Naive thymus-derived CD4-positive, alpha-beta T cell (primary cell): ENCODE data around the gene TFDP1. TPM values are rescaled to one million over a fixed set of nuclear protein-coding genes. Genes with fewer than 3 reads are reported as not detected.
"Not testable (repeated sequence)": the region's sequence is repeated elsewhere in the genome, so short reads cannot be mapped to it uniquely, and the experiment has no call there.

Experiments
- ATAC-seq: fragments of 150-1000 bp; cut with Tn5 transposase; 2 replicates; pipeline ENCODE4 v1.10.0; 2021; ENCODE audit warnings: mild to moderate bottlenecking, moderate library complexity
- CTCF ChIA-PET: fragments of 350-600 bp; sonication (Branson Sonifier 250); formaldehyde crosslinking; loops from one replicate; lab custom pipeline; 2021; ENCODE audit warnings: antibody characterized with exemption; lab: Charles Lee
- POLR2A ChIA-PET: fragments of 350-600 bp; sonication (Branson Sonifier 250); formaldehyde crosslinking; loops from one replicate; lab custom pipeline; 2021; ENCODE audit warnings: antibody characterized with exemption, inconsistent platforms; lab: Charles Lee
- DNase-seq, 9 donors: peaks; one replicate each; pipeline versions ENCODE4 v3.0.0 to v3.0.0-alpha.2; 2020 to 2022; ENCODE audit warnings: mixed read lengths in 1 of 9
- H3K27ac ChIP-seq: one replicate; pipeline ENCODE4 v1.7.0; 2013; ENCODE audit warnings: mild to moderate bottlenecking, low read depth, low read length, moderate library complexity
- H3K27me3 ChIP-seq, 2 donors: one replicate each; pipeline ENCODE4 v1.7.0; 2013; ENCODE audit warnings: low read length in 2 of 2, mild to moderate bottlenecking in 2 of 2, moderate library complexity in 2 of 2; ENCODE audit not compliant: control insufficient read depth in 2 of 2, insufficient read depth in 2 of 2
- H3K36me3 ChIP-seq, 3 experiments: 1 replicate in 2 of 3; 2 replicates in 1 of 3; pipeline ENCODE4 v1.7.0; 2013; ENCODE audit warnings: low read length in 3 of 3, mild to moderate bottlenecking in 3 of 3, moderate library complexity in 1 of 3; ENCODE audit not compliant: insufficient read depth in 3 of 3, control insufficient read depth in 2 of 3
- H3K4me1 ChIP-seq, 2 donors: one replicate each; pipeline ENCODE4 v1.7.0; 2013; ENCODE audit warnings: low read length in 2 of 2, mild to moderate bottlenecking in 2 of 2, moderate library complexity in 1 of 2; ENCODE audit not compliant: control insufficient read depth in 2 of 2, insufficient read depth in 2 of 2
- H3K4me3 ChIP-seq: 2 replicates; pipeline ENCODE4 v1.7.0; 2013; ENCODE audit warnings: mild to moderate bottlenecking, low read length
- H3K9me3 ChIP-seq, 3 experiments: 1 replicate in 2 of 3; 2 replicates in 1 of 3; pipeline ENCODE4 v1.7.0; 2013; ENCODE audit warnings: low read length in 3 of 3; ENCODE audit not compliant: control insufficient read depth in 2 of 3
- H3K27ac Mint-ChIP-seq, 9 donors: one replicate each; pipeline ENCODE4 v1.8.0; 2020 to 2022; ENCODE audit warnings: mixed read lengths in 9 of 9, mild to moderate bottlenecking in 8 of 9, moderate library complexity in 5 of 9, inconsistent platforms in 2 of 9
- H3K27me3 Mint-ChIP-seq, 5 donors: one replicate each; pipeline ENCODE4 v1.8.0; 2021 to 2022; ENCODE audit warnings: mixed read lengths in 5 of 5, mild to moderate bottlenecking in 1 of 5
- H3K36me3 Mint-ChIP-seq, 5 donors: one replicate each; pipeline ENCODE4 v1.8.0; 2020 to 2022; ENCODE audit warnings: mixed read lengths in 5 of 5, mild to moderate bottlenecking in 3 of 5, inconsistent platforms in 1 of 5
- H3K4me1 Mint-ChIP-seq, 7 donors: one replicate each; pipeline ENCODE4 v1.8.0; 2020 to 2022; ENCODE audit warnings: mixed read lengths in 7 of 7, mild to moderate bottlenecking in 3 of 7, inconsistent platforms in 1 of 7
- H3K4me3 Mint-ChIP-seq, 10 donors: one replicate each; pipeline ENCODE4 v1.8.0; 2020 to 2022; ENCODE audit warnings: mild to moderate bottlenecking in 10 of 10, mixed read lengths in 10 of 10, moderate library complexity in 6 of 10, inconsistent platforms in 2 of 10
- H3K9me3 Mint-ChIP-seq, 11 donors: one replicate each; pipeline ENCODE4 v1.8.0; 2020 to 2022; ENCODE audit warnings: mixed read lengths in 11 of 11, mild to moderate bottlenecking in 4 of 11, inconsistent platforms in 1 of 11, moderate library complexity in 1 of 11
- intact Hi-C, 2 donors: fragments of 100-400 bp; cut with micrococcal nuclease; formaldehyde crosslinking; loops; one replicate each; pipeline ENCODE4 v1.15.1; 2023
- polyA plus RNA-seq, 2 donors: library from polyadenylated mRNA; unstranded; fragments of 300-500 nt; fragmentation: Illumina TruSeq; gene quantifications; one replicate each; pipeline ENCODE4 v1.2.3, GENCODE V29; 2021
- total RNA-seq, 6 experiments: library from RNA in 5 of 6; stranded (reverse) in 5 of 6; gene quantifications; 1 replicate in 5 of 6; 2 replicates in 1 of 6; pipeline ENCODE4 v1.2.3 and lab custom pipeline; 2021 to 2026

TFDP1 gene
- total and polyA plus RNA-seq, 7 experiments from 2014 or later = 21.4 to 127 (median 43.1) TPM

DNA sequence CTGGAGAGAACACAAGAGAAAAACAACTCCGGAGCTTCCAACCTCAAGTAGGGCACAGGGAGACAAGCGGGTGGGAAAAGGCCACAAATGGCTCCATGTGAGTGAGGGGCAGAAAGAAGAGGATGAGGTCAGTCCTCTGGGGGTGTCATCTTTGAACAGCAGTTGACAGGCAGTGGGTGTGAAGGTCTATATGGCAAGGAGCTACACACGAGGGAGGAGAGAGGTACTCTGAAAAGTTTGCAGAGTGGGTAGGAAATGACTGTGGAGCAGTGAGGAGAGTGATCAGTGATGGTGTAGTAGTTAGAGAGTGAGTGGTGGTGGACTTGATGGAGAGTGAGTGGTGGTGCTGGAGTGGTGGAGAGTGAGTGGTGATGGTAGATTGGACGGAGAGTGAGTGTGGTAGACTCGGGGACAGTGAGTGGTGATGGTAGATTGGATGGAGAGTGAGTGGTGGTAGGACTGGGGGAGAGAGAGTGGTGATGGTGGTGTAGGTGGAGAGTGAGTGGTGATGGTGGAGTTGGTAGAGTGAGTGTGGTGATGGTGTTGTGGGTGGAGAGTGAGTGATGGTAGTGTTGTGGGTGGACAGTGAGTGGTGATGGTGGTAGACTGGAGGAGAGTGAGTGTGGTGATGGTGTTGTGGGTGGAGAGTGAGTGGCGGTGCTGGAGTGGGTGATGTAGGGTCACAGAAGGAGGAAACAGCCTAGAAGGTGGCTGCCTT is 4.0 kb downstream of the TFDP1 start:
- Mint-ChIP-seq H3K4me1 (peaks cover 25 to 56% (median 39%) of the 10 kb centered on the region in 7 donors), H3K4me3 (peak overlapping the region in 4 of 10 donors; percentile 0 to 57 (median 28)), H3K27me3 (peaks cover 0 to 2% (median 0%) of the 10 kb centered on the region in 5 donors), H3K27ac (peak overlapping the region in 4 of 9 donors; percentile 5 to 57 (median 42)), H3K36me3 (peaks cover 0 to 31% (median 14%) of the 10 kb centered on the region in 5 donors), H3K9me3 (no peaks in the 10 kb centered on the region)
- no peak for ATAC-seq
- POLR2A ChIA-PET = interaction anchor here (0.6 kb wide), 1 partner anchor 149 kb away, joined by 8 read pairs; no protein-coding TSS in a partner anchor
- intact Hi-C loops = loop anchor here in 1 of 2 donors (10.0 kb wide), 1 partner anchor 294 kb away; the partner anchor contains the start of gene LAMP1
- no peak for DNase-seq
- H3K9me3 ChIP-seq = no peaks in the 10 kb centered on the region
- H3K36me3 ChIP-seq = peaks cover 0 to 7% (median 0%) of the 10 kb centered on the region in 3 experiments
- H3K4me1 ChIP-seq = peaks cover 18 to 21% of the 10 kb centered on the region in 2 donors
- no peaks in the 10 kb centered on the region for H3K27me3 ChIP-seq
- H3K4me3 ChIP-seq = no peak overlapping the region
- CTCF ChIA-PET = no interaction called here
- no peak overlapping the region for H3K27ac ChIP-seq

DNA sequence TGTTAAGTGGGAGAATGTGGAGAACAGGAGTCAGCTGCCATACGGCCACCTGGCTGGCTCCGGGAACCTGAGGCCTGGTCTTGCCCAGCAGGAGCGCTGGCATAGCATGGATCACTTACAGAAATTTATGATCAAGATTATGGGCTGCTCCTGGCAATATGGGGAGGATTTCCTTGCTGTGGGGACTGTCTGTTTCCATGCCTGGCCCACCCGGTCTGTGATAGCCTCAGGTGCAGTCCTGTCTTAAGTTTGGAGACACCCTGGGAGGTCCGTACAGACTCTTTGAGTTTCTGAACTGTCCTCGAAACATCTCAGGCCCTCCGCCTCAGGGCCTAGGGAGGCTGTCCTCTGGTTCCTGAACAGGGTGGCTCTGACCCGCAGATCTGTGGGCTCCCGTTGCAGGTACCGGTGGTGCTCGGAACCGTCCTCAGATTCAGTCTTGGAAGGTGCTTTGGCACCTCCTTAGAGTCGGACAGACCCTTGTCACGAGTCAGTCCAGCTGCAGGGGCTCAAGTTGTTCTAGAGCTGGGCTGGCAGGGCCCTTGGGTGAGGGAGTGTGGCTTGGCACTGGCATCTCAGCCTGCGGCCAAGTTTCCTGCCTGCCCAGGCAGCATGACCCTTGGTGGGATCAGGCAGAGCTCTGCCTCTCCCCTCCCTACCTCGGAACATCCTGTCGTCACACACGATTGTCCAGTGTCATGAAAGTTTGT is 4.9 kb downstream of the TFDP1 start:
- DNase-seq (no peak), ATAC-seq (no peak)
- H3K27me3 Mint-ChIP-seq = peaks cover 0 to under 1% (median 0%) of the 10 kb centered on the region in 5 donors
- H3K36me3 Mint-ChIP-seq = peaks cover 0 to 28% (median 14%) of the 10 kb centered on the region in 5 donors
- peaks cover 25 to 56% (median 35%) of the 10 kb centered on the region in 7 donors for H3K4me1 Mint-ChIP-seq
- H3K4me3 Mint-ChIP-seq = no peak overlapping the region
- H3K27ac Mint-ChIP-seq = peak overlapping the region in 1 of 9 donors; percentile 5
- H3K27me3 ChIP-seq = no peaks in the 10 kb centered on the region
- peaks cover 18 to 21% of the 10 kb centered on the region in 2 donors for H3K4me1 ChIP-seq
- ChIA-PET POLR2A (no interaction called here), CTCF (no interaction called here)
- H3K9me3 ChIP-seq = no peaks in the 10 kb centered on the region
- no peak overlapping the region for H3K27ac ChIP-seq
- intact Hi-C loops = loop anchor here in 1 of 2 donors (10.0 kb wide), 1 partner anchor 295 kb away; the partner anchor contains the start of gene LAMP1
- peaks cover 0 to 7% (median 0%) of the 10 kb centered on the region in 3 experiments for H3K36me3 ChIP-seq
- H3K9me3 Mint-ChIP-seq = no peaks in the 10 kb centered on the region
- H3K4me3 ChIP-seq = no peak overlapping the region

GRCh38 chr13:113589961-113590339 is 5.4 kb downstream of the TFDP1 start:
- peaks cover 0 to 7% (median 0%) of the 10 kb centered on the region in 3 experiments for H3K36me3 ChIP-seq
- Mint-ChIP-seq H3K9me3 (no peaks in the 10 kb centered on the region), H3K27me3 (no peaks in the 10 kb centered on the region), H3K4me1 (peaks cover 29 to 56% (median 38%) of the 10 kb centered on the region in 7 donors), H3K4me3 (no peak overlapping the region), H3K27ac (no peak overlapping the region), H3K36me3 (peaks cover 0 to 29% (median 17%) of the 10 kb centered on the region in 5 donors)
- intact Hi-C loops = loop anchor here in 1 of 2 donors (10.0 kb wide), 1 partner anchor 295 kb away; the partner anchor contains the start of gene LAMP1
- DNase-seq (no peak), ATAC-seq (no peak)
- peaks cover 18 to 21% of the 10 kb centered on the region in 2 donors for H3K4me1 ChIP-seq
- CTCF ChIA-PET = no interaction called here
- POLR2A ChIA-PET = no interaction called here
- H3K27ac ChIP-seq = no peak overlapping the region
- no peak overlapping the region for H3K4me3 ChIP-seq
- H3K9me3 ChIP-seq = no peaks in the 10 kb centered on the region
- no peaks in the 10 kb centered on the region for H3K27me3 ChIP-seq

GRCh38 chr13:113591750-113592149 is 7.2 kb downstream of the TFDP1 start:
- Histone ChIP-seq H3K36me3 (peaks cover 0 to 14% (median 0%) of the 10 kb centered on the region in 3 experiments), H3K4me3 (no peak overlapping the region), H3K27ac (no peak overlapping the region), H3K4me1 (peaks cover 5 to 12% of the 10 kb centered on the region in 2 donors), H3K27me3 (no peaks in the 10 kb centered on the region), H3K9me3 (no peaks in the 10 kb centered on the region)
- H3K27me3 Mint-ChIP-seq = no peaks in the 10 kb centered on the region
- ATAC-seq = no peak
- CTCF ChIA-PET = no interaction called here
- DNase-seq = no peak
- intact Hi-C loops = no loop called here
- peak overlapping the region in 3 of 9 donors; percentile 17 to 38 (median 38) for H3K27ac Mint-ChIP-seq
- H3K9me3 Mint-ChIP-seq = no peaks in the 10 kb centered on the region
- peaks cover 22 to 42% (median 27%) of the 10 kb centered on the region in 7 donors for H3K4me1 Mint-ChIP-seq
- H3K36me3 Mint-ChIP-seq = peaks cover 0 to 40% (median 22%) of the 10 kb centered on the region in 5 donors
- no peak overlapping the region for H3K4me3 Mint-ChIP-seq
- POLR2A ChIA-PET = no interaction called here

GRCh38 chr13:113592571-113592970 is 8.0 kb downstream of the TFDP1 start:
- Mint-ChIP-seq H3K27me3 (no peaks in the 10 kb centered on the region), H3K9me3 (no peaks in the 10 kb centered on the region), H3K4me3 (no peak overlapping the region), H3K27ac (peak overlapping the region in 1 of 9 donors; percentile 17), H3K36me3 (peaks cover 0 to 48% (median 22%) of the 10 kb centered on the region in 5 donors), H3K4me1 (peaks cover 16 to 34% (median 22%) of the 10 kb centered on the region in 7 donors)
- H3K27ac ChIP-seq = no peak overlapping the region
- intact Hi-C loops = no loop called here
- no peak for ATAC-seq
- H3K27me3 ChIP-seq = no peaks in the 10 kb centered on the region
- CTCF ChIA-PET = no interaction called here
- peaks cover 0 to 22% (median 0%) of the 10 kb centered on the region in 3 experiments for H3K36me3 ChIP-seq
- no peak for DNase-seq
- peaks cover 0 to 7% of the 10 kb centered on the region in 2 donors for H3K4me1 ChIP-seq
- no peak overlapping the region for H3K4me3 ChIP-seq
- POLR2A ChIA-PET = no interaction called here
- no peaks in the 10 kb centered on the region for H3K9me3 ChIP-seq

GRCh38 chr13:113594066-113594821 is 9.7 kb downstream of the TFDP1 start:
- Mint-ChIP-seq H3K36me3 (peaks cover 6 to 53% (median 22%) of the 10 kb centered on the region in 5 donors), H3K4me1 (peaks cover 4 to 22% (median 13%) of the 10 kb centered on the region in 7 donors)
- H3K36me3 ChIP-seq = peaks cover 0 to 30% (median 0%) of the 10 kb centered on the region in 3 experiments
- ATAC-seq, intact Hi-C loops, H3K4me3 ChIP-seq, H3K9me3 Mint-ChIP-seq, POLR2A ChIA-PET, CTCF ChIA-PET, H3K27ac Mint-ChIP-seq, H3K27me3 Mint-ChIP-seq, H3K4me1 ChIP-seq, H3K27ac ChIP-seq, H3K9me3 ChIP-seq, H3K4me3 Mint-ChIP-seq, H3K27me3 ChIP-seq: not testable (repeated sequence)
- peak in 1 of 9 donors; percentile 4 for DNase-seq
